Measurements from ENCODE around the gene ADAM12. TPM values are rescaled to one million over a fixed set of nuclear protein-coding genes. Genes with fewer than 3 reads are reported as not detected.
A peak's percentile ranks its signal among the peaks of the same experiment; 100 is the strongest.

The ADAM12 gene
- total RNA-seq, 2 donors from 2014 or later = 0.71 to 1.2 TPM

- no peaks in the 10 kb centered on the region for H3K27me3 ChIP-seq
- no peak overlapping the region for H3K27ac ChIP-seq
- no peaks in the 10 kb centered on the region for H3K4me1 ChIP-seq
- H3K9me3 ChIP-seq = peaks cover 0 to 5% of the 10 kb centered on the region in 2 donors
- no peak for DNase-seq (ENCODE audit: low spot score)
- H3K36me3 ChIP-seq = no peaks in the 10 kb centered on the region
- no peak overlapping the region for H3K4me3 ChIP-seq
- TF ChIP-seq CTCF (IDR thresholded peaks at IDR 0.05) = no peak
Observed at GRCh38 chr10:126375926-126376554, 12.2 kb downstream of the ADAM12 start.

- DNase-seq (ENCODE audit: low spot score) = no peak
- TF ChIP-seq CTCF (IDR thresholded peaks at IDR 0.05) = no peak
- no peak overlapping the region for H3K4me3 ChIP-seq
- peaks cover 0 to 5% of the 10 kb centered on the region in 2 donors for H3K9me3 ChIP-seq
- no peak overlapping the region for H3K27ac ChIP-seq
- H3K27me3 ChIP-seq = no peaks in the 10 kb centered on the region
- H3K36me3 ChIP-seq = no peaks in the 10 kb centered on the region
- no peaks in the 10 kb centered on the region for H3K4me1 ChIP-seq
Observed at GRCh38 chr10:126375299-126375698, 13.0 kb downstream of the ADAM12 start.

GRCh38 chr10:126374435-126374834 is 13.8 kb downstream of the ADAM12 start:
- Histone ChIP-seq H3K4me3 (no peak overlapping the region), H3K9me3 (peaks cover 0 to 5% of the 10 kb centered on the region in 2 donors), H3K27me3 (no peaks in the 10 kb centered on the region), H3K36me3 (no peaks in the 10 kb centered on the region), H3K27ac (no peak overlapping the region), H3K4me1 (no peaks in the 10 kb centered on the region)
- no peak for DNase-seq (ENCODE audit: low spot score)
- TF ChIP-seq CTCF (IDR thresholded peaks at IDR 0.05) = no peak

- H3K27me3 ChIP-seq = no peaks in the 10 kb centered on the region
- no peak for DNase-seq (ENCODE audit: low spot score)
- no peak for TF ChIP-seq CTCF (IDR thresholded peaks at IDR 0.05)
- H3K27ac ChIP-seq = no peak overlapping the region
- H3K4me3 ChIP-seq = no peak overlapping the region
- H3K36me3 ChIP-seq = no peaks in the 10 kb centered on the region
- peaks cover 0 to 5% of the 10 kb centered on the region in 2 donors for H3K9me3 ChIP-seq
- H3K4me1 ChIP-seq = no peaks in the 10 kb centered on the region
Observed at GRCh38 chr10:126373972-126374371, 14.3 kb downstream of the ADAM12 start.

- no peaks in the 10 kb centered on the region for H3K36me3 ChIP-seq
- no peak overlapping the region for H3K27ac ChIP-seq
- H3K4me3 ChIP-seq = no peak overlapping the region
- peaks cover 0 to 5% of the 10 kb centered on the region in 2 donors for H3K9me3 ChIP-seq
- H3K27me3 ChIP-seq = no peaks in the 10 kb centered on the region
- peak in 1 of 2 donors; percentile 30 for TF ChIP-seq CTCF (IDR thresholded peaks at IDR 0.05)
- no peak for DNase-seq (ENCODE audit: low spot score)
- no peaks in the 10 kb centered on the region for H3K4me1 ChIP-seq
Observed at GRCh38 chr10:126373147-126373546, 15.1 kb downstream of the ADAM12 start.

- no peak overlapping the region for H3K4me3 ChIP-seq
- TF ChIP-seq CTCF (IDR thresholded peaks at IDR 0.05) = no peak
- DNase-seq (ENCODE audit: low spot score) = no peak
- no peaks in the 10 kb centered on the region for H3K36me3 ChIP-seq
- H3K4me1 ChIP-seq = no peaks in the 10 kb centered on the region
- H3K9me3 ChIP-seq = peaks cover 0 to 5% of the 10 kb centered on the region in 2 donors
- no peaks in the 10 kb centered on the region for H3K27me3 ChIP-seq
- H3K27ac ChIP-seq = no peak overlapping the region
Observed at GRCh38 chr10:126372396-126372795, 15.9 kb downstream of the ADAM12 start.
